T-cell (primary cell): Measurements from ENCODE around the gene CBR1. TPM values are rescaled to one million over a fixed set of nuclear protein-coding genes. Genes with fewer than 3 reads are reported as not detected.

Experiments used
- ATAC-seq, 4 experiments: fragments of 200-7000 bp in 3 of 4; fragments of 150-1000 bp in 1 of 4; cut with Tn5 transposase; replicated peaks in 1 of 4; 1 replicate in 3 of 4; 2 replicates in 1 of 4; pipeline ENCODE4 v1.10.0; 2021; ENCODE audit warnings: moderate library complexity in 3 of 4, mild to moderate bottlenecking in 2 of 4, moderate number of reproducible peaks in 1 of 4
- CTCF ChIA-PET, 2 donors: fragments of 300-600 bp; sonication (Branson Sonifier 250); formaldehyde crosslinking; loops; one replicate each; lab custom pipeline; 2022; ENCODE audit warnings: antibody characterized with exemption in 2 of 2; lab: Charles Lee
- POLR2A ChIA-PET, 2 donors: fragments of 300-600 bp; sonication (Branson Sonifier 250); formaldehyde crosslinking; loops; one replicate each; lab custom pipeline; 2022; ENCODE audit warnings: antibody characterized with exemption in 2 of 2; lab: Charles Lee
- DNase-seq, 35 experiments: peaks; one replicate each; pipeline versions ENCODE4 v3.0.0 to v3.0.0-alpha.2; 2013 to 2023
- H3K27ac ChIP-seq: one replicate; pipeline ENCODE4 v1.5.1; 2013; ENCODE audit warnings: low read length
- H3K27me3 ChIP-seq, 2 experiments: replicated peaks in 1 of 2; 1 replicate in 1 of 2; 2 replicates in 1 of 2; pipeline versions ENCODE4 v1.6.1 to v1.7.0; 2013; ENCODE audit warnings: low read length in 1 of 2, mixed read lengths in 1 of 2; ENCODE audit not compliant: control insufficient read depth in 2 of 2, insufficient read depth in 2 of 2; ENCODE audit errors: extremely low read depth in 1 of 2
- H3K36me3 ChIP-seq, 2 donors: 1 replicate in 1 of 2; 2 replicates in 1 of 2; pipeline versions ENCODE4 v1.6.1 to v1.7.0; 2013; ENCODE audit warnings: low read length in 1 of 2; ENCODE audit not compliant: control insufficient read depth in 2 of 2, insufficient read depth in 1 of 2; ENCODE audit errors: extremely low read depth in 1 of 2
- H3K4me1 ChIP-seq, 2 experiments: 1 replicate in 1 of 2; 2 replicates in 1 of 2; pipeline versions ENCODE4 v1.6.1 to v1.7.0; 2013; ENCODE audit warnings: low read length in 2 of 2, mixed read lengths in 1 of 2; ENCODE audit not compliant: insufficient read depth in 2 of 2, control insufficient read depth in 1 of 2; ENCODE audit errors: extremely low read depth in 1 of 2
- H3K4me3 ChIP-seq, 2 donors: 1 replicate in 1 of 2; 2 replicates in 1 of 2; pipeline versions ENCODE4 v1.5.1 to v1.7.0; 2013; ENCODE audit warnings: mild to moderate bottlenecking in 2 of 2, low read length in 1 of 2, moderate library complexity in 1 of 2; ENCODE audit not compliant: control insufficient read depth in 1 of 2; ENCODE audit errors: extremely low read depth in 1 of 2
- H3K9me3 ChIP-seq: 2 replicates; pipeline ENCODE4 v1.7.0; 2013
- H3K27ac Mint-ChIP-seq, 2 donors: one replicate each; pipeline ENCODE4 v1.8.0; 2020 to 2021; ENCODE audit warnings: mild to moderate bottlenecking in 2 of 2, mixed read lengths in 2 of 2
- H3K27me3 Mint-ChIP-seq, 2 donors: one replicate each; pipeline ENCODE4 v1.8.0; 2021 to 2022; ENCODE audit warnings: mixed read lengths in 2 of 2
- H3K36me3 Mint-ChIP-seq: one replicate; pipeline ENCODE4 v1.8.0; 2021; ENCODE audit warnings: mixed read lengths
- H3K4me1 Mint-ChIP-seq, 3 donors: one replicate each; pipeline ENCODE4 v1.8.0; 2020 to 2022; ENCODE audit warnings: mixed read lengths in 3 of 3, mild to moderate bottlenecking in 1 of 3
- H3K4me3 Mint-ChIP-seq, 3 donors: one replicate each; pipeline ENCODE4 v1.8.0; 2020 to 2022; ENCODE audit warnings: mild to moderate bottlenecking in 3 of 3, mixed read lengths in 3 of 3, moderate library complexity in 3 of 3
- H3K9me3 Mint-ChIP-seq, 3 donors: one replicate each; pipeline ENCODE4 v1.8.0; 2020 to 2022; ENCODE audit warnings: mixed read lengths in 3 of 3
- WGBS: methylation state at CpG from one replicate; pipeline ENCODE4 v1.1.5; 2013; ENCODE audit warnings: missing lambda C conversion rate; ENCODE audit not compliant: insufficient coverage; 5-methylcytosine and 5-hydroxymethylcytosine counted together
- total RNA-seq, 35 experiments: library from RNA in 6 of 35; stranded (reverse) in 6 of 35; fragments of 120-200 nt in 1 of 35; gene quantifications; one replicate each; pipeline versions ENCODE4 v1.2.1 to v1.2.4 and lab custom pipeline; 2013 to 2026

The CBR1 gene
- total RNA-seq, 5 donors from 2014 or later (not counting 1 experiment from before 2014, with no cell fraction given) = 5.1 to 40.3 (median 21.1) TPM

DNA sequence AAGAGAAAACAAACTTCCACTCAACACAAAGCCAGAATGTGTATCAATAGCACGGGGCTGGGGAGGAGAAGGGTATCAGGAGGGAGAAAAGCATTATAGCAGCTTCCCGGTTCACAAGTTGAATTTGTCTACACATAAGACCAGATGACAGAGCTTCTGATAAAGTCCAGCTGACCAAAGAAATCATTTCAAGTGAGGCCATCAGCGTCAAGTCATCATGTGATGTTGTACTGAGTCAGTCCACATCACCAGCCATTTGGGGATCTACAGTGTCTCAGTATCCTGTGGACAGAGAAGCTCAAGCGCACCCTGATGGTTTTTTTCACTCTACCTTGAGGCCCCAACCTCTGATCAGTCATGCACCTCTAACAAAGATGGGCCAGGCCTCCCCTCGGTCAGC, 42.5 kb upstream of the CBR1 start:
- Histone ChIP-seq H3K36me3 (no peaks in the 10 kb centered on the region), H3K27me3 (peaks cover 0 to 2% of the 10 kb centered on the region in 2 experiments), H3K4me1 (peaks cover 0 to 5% of the 10 kb centered on the region in 2 experiments), H3K27ac (no peak overlapping the region), H3K9me3 (no peaks in the 10 kb centered on the region), H3K4me3 (no peak overlapping the region)
- peaks cover 4 to 6% (median 6%) of the 10 kb centered on the region in 3 donors for H3K4me1 Mint-ChIP-seq
- ChIA-PET POLR2A (interaction anchor here in 1 of 2 donors (0.6 kb wide), 1 partner anchor 90 kb away, joined by 3 read pairs; no protein-coding TSS in a partner anchor), CTCF (interaction anchor here (0.7 to 3.1 kb wide), 3 partner anchors 12 to 1282 kb away, joined by 3 to 10 read pairs (median 4); no protein-coding TSS in a partner anchor)
- H3K9me3 Mint-ChIP-seq = no peaks in the 10 kb centered on the region
- no peak for DNase-seq
- 92% methylated on average over 3 of the region's 5 CpGs for WGBS
- no peaks in the 10 kb centered on the region for H3K36me3 Mint-ChIP-seq
- H3K4me3 Mint-ChIP-seq = no peak overlapping the region
- H3K27ac Mint-ChIP-seq = no peak overlapping the region
- H3K27me3 Mint-ChIP-seq = no peaks in the 10 kb centered on the region
- no peak for ATAC-seq

DNA sequence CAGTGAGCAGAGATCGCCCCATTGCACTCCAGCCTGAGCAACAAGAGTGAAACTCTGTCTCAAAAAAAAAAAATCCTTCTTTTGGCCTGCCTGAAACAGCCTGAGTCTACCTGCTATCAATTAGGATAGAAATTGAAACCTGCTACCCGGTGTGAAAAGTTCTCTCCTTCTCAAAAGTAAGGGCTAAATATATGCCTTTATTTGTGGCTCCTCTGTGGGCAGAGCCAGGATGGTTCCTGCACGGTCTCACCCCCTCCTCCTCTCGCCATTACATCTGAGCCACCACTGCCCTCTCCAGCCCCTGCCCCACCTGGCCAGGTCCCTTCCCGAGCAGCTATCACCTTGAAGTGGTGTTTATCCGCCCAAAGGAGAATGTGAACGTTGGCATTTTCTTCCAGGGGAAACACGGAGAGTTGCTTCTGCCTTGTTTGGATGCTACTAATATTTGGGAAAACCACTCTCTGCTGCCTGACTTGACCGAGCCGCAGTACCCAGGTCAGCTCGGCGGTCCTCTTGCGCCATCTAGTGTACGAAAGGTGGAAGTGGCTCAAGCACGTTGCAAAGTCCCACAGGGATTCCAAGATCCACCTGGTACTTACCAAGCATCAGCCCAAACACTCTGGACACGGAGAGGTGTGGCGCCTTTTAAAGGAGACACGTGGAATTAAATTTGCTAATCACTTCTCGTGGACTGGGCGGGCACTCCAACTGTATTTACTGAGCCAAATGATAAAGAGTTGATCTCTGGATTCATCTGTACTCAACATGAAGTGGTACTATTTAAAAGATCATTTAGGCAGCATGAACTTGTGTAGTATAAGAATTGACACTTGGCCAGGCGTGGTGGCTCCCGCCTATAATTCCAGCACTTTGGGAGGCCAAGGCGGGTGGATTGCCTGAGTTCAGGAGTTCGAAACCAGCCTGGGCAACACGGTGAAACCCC, 41.4 kb upstream of the CBR1 start:
- peak; percentile 78 to 87 (median 84) for ATAC-seq
- H3K27me3 ChIP-seq = peaks cover 0 to 2% of the 10 kb centered on the region in 2 experiments
- H3K4me3 ChIP-seq = no peak overlapping the region
- Mint-ChIP-seq H3K4me1 (peaks cover 4 to 6% (median 6%) of the 10 kb centered on the region in 3 donors), H3K27me3 (no peaks in the 10 kb centered on the region), H3K9me3 (no peaks in the 10 kb centered on the region), H3K36me3 (peaks cover 1% of the 10 kb centered on the region), H3K4me3 (no peak overlapping the region), H3K27ac (no peak overlapping the region)
- H3K27ac ChIP-seq = no peak overlapping the region
- H3K4me1 ChIP-seq = peaks cover 0 to 5% of the 10 kb centered on the region in 2 experiments
- WGBS = 20% methylated on average over 13 of the region's 25 CpGs
- DNase-seq = peak; percentile 20 to 84 (median 48)
- ChIA-PET POLR2A (no interaction called here), CTCF (interaction anchor here (0.5 to 3.1 kb wide), 4 partner anchors 9 to 1283 kb away, joined by 3 to 10 read pairs (median 4); no protein-coding TSS in a partner anchor)
- no peaks in the 10 kb centered on the region for H3K9me3 ChIP-seq
- H3K36me3 ChIP-seq = no peaks in the 10 kb centered on the region

DNA sequence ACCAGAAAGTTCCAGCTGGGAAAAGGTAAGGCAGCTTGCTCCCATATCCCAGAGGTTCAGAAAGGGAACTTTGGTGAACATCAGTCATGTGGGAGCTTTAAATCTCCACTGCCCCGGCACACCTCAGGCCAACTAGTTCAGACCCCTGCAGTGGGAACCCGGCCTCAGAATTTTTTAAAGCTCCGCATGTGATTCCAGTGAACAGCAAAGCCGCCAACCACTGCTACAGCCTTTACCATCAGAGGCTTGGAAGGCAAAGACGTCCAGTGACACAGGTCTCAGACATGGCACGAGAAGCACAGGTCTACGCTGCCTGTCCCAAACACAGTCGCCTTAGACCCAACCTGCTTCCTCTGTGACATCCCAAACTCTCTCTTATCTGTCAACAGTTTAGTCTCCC, 40.5 kb upstream of the CBR1 start:
- peaks cover 0 to 5% of the 10 kb centered on the region in 2 experiments for H3K4me1 ChIP-seq
- 91% methylated on average over 8 of the region's 8 CpGs for WGBS
- Mint-ChIP-seq H3K27me3 (no peaks in the 10 kb centered on the region), H3K36me3 (peaks cover 5% of the 10 kb centered on the region), H3K4me3 (no peak overlapping the region), H3K27ac (no peak overlapping the region), H3K9me3 (no peaks in the 10 kb centered on the region), H3K4me1 (peaks cover 4 to 6% (median 6%) of the 10 kb centered on the region in 3 donors)
- no peak overlapping the region for H3K4me3 ChIP-seq
- H3K27ac ChIP-seq = no peak overlapping the region
- CTCF ChIA-PET = interaction anchor here (0.5 to 3.1 kb wide), 4 partner anchors 10 to 1284 kb away, joined by 3 to 10 read pairs (median 4); no protein-coding TSS in a partner anchor
- peaks cover 0 to 2% of the 10 kb centered on the region in 2 experiments for H3K27me3 ChIP-seq
- peaks cover 1 to 5% of the 10 kb centered on the region in 2 donors for H3K36me3 ChIP-seq
- POLR2A ChIA-PET = no interaction called here
- ATAC-seq = no peak
- no peaks in the 10 kb centered on the region for H3K9me3 ChIP-seq
- DNase-seq = no peak

DNA sequence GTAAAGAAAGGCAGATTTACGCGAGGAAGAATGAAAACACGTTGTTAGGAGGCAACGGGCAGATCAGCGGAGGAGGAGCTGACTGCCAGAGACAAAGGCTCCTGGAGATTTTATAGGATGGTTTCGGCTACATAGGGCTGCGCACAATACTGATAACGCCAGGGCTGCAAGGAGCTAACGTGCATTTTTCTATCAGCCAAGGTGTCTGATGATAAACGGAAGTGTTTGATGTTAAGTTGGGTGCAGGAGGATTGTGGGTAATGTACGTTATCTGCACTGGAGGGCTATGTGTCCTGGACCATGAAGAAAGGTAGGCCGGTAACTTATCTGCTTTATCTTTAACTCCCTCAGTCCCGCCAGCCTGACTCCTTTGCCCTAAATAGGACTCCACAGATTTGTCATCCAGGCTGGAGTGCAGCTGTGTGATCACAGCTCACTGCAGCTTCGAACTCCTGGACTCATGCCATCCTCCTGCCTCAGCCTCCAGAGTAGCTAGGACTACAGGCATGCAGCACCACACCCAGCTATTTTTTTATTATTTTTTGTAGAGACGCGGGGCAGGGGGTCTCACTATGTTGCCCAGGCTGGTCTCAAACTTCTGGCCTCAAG, 39.1 kb upstream of the CBR1 start:
- Mint-ChIP-seq H3K36me3 (peaks cover 16% of the 10 kb centered on the region), H3K27me3 (no peaks in the 10 kb centered on the region), H3K4me3 (no peak overlapping the region), H3K27ac (no peak overlapping the region), H3K4me1 (peaks cover 4 to 6% (median 6%) of the 10 kb centered on the region in 3 donors), H3K9me3 (no peaks in the 10 kb centered on the region)
- ChIA-PET CTCF (interaction anchor here (0.5 to 0.8 kb wide), 3 partner anchors 34 to 1349 kb away, joined by 4 to 7 read pairs (median 6); no protein-coding TSS in a partner anchor), POLR2A (no interaction called here)
- Histone ChIP-seq H3K27ac (no peak overlapping the region), H3K9me3 (no peaks in the 10 kb centered on the region), H3K4me3 (no peak overlapping the region), H3K27me3 (peaks cover 0 to 2% of the 10 kb centered on the region in 2 experiments), H3K4me1 (peaks cover 0 to 5% of the 10 kb centered on the region in 2 experiments), H3K36me3 (peaks cover 11 to 12% of the 10 kb centered on the region in 2 donors)
- no peak for DNase-seq
- WGBS = 92% methylated on average over 10 of the region's 16 CpGs
- no peak for ATAC-seq

DNA sequence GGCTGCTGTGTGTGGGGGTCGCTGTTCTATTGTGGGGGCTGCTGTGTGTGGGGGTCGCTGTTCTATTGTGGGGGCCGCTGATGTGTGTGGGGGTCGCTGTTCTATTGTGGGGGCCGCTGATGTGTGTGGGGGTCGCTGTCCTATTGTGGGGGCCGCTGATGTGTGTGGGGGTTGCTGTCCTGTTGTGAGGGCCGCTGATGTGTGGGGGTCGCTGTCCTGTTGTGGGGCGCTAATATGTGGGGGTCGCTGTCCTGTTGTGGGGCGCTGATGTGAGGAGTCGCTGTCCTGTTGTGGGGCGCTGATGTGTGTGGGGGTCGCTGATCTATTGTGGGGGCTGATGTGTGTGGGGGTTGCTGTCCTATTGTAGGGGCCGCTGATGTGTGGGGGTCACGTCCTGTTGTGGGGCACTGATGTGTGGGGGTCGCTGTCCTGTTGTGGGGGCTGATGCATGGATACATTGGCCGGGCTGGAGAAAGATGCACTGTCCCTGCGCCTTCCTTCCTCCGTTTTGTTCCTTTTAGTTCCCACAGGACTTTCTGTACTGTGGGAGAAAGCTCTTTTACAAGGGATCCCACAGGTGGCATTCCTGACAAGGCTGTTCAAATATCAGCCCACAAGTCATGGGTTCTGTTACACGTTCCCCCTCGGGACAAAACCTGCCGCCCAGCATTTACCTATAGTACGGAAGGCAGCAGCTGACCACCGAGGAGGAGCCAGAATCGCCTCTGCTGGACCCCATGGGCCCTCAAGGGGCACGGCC, 37.0 kb upstream of the CBR1 start:
- WGBS = 97% methylated on average over 21 of the region's 28 CpGs
- POLR2A ChIA-PET = no interaction called here
- DNase-seq = no peak
- no peaks in the 10 kb centered on the region for H3K9me3 Mint-ChIP-seq
- H3K9me3 ChIP-seq = no peaks in the 10 kb centered on the region
- no peak overlapping the region for H3K27ac ChIP-seq
- H3K27me3 ChIP-seq = peaks cover 0 to 2% of the 10 kb centered on the region in 2 experiments
- CTCF ChIA-PET = no interaction called here
- H3K4me3 Mint-ChIP-seq = no peak overlapping the region
- peaks cover 4 to 6% (median 6%) of the 10 kb centered on the region in 3 donors for H3K4me1 Mint-ChIP-seq
- H3K27ac Mint-ChIP-seq = no peak overlapping the region
- H3K4me1 ChIP-seq = peaks cover 0 to 5% of the 10 kb centered on the region in 2 experiments
- H3K27me3 Mint-ChIP-seq = no peaks in the 10 kb centered on the region
- H3K4me3 ChIP-seq = no peak overlapping the region
- H3K36me3 Mint-ChIP-seq = peaks cover 25% of the 10 kb centered on the region
- H3K36me3 ChIP-seq = peaks cover 12 to 24% of the 10 kb centered on the region in 2 donors
- no peak for ATAC-seq
